Smooth muscle cell of the coronary artery (primary cell): Measurements from ENCODE around the gene ATP1B3. TPM values are rescaled to one million over a fixed set of nuclear protein-coding genes. Genes with fewer than 3 reads are reported as not detected.

Source experiments
- total RNA-seq: library from RNA; depleted of rRNA; stranded (reverse); fragments of >200 nt; gene quantifications from 2 replicates; pipeline ENCODE4 v1.2.3, GENCODE V29; 2014; ENCODE audit warnings: low replicate concordance

Gene ATP1B3
- 37.2 and 87.3 TPM in 2 replicates for total RNA-seq

GRCh38 chr3:141876381-141876890, at the start of gene ATP1B3:
Gene ATP1B3, plus strand, starts transcription at chr3:141876643. Its CDS starts 159 bp downstream, at chr3:141876802.

Other genes with a start within 250 kb of the ATP1B3 start
- gene RNF7, start 138.3 kb upstream of the ATP1B3 start, total RNA-seq, result 38.1 and 38.8 TPM in 2 replicates
- under 0.01 TPM in 1 of 2 replicates, not detected in the other for gene GRK7, start 113.2 kb upstream of the ATP1B3 start, total RNA-seq